IPS DF 4.7 (cell line): ENCODE measurements around the gene SLC41A1.
"Not testable (repeated sequence)": the region's sequence is repeated elsewhere in the genome, so short reads cannot be mapped to it uniquely, and the experiment has no call there.

Source experiments
- DNase-seq: peaks from one replicate; pipeline ENCODE4 v3.0.0-alpha.2; 2013; ENCODE audit warnings: low spot score; ENCODE audit errors: extremely low read depth

SLC41A1 gene

GRCh38 chr1:205812878-205813754 lies at the start of gene SLC41A1:
Gene SLC41A1, minus strand, starts transcription at chr1:205813198. Its CDS starts 2,757 bp downstream, at chr1:205810441.
- no peak for DNase-seq

- no peak for DNase-seq
Measured at GRCh38 chr1:205861540-205861939, 48.5 kb upstream of the SLC41A1 start.

- DNase-seq = no peak
Measured at GRCh38 chr1:205858141-205858961, 45.4 kb upstream of the SLC41A1 start.

GRCh38 chr1:205857501-205857900 lies 44.5 kb upstream of the SLC41A1 start:
- not testable (repeated sequence) for DNase-seq

GRCh38 chr1:205856433-205856832 lies 43.4 kb upstream of the SLC41A1 start:
- DNase-seq = no peak

GRCh38 chr1:205852969-205853368 lies 40.0 kb upstream of the SLC41A1 start:
- DNase-seq = no peak

- DNase-seq = no peak
Measured at GRCh38 chr1:205851993-205852392, 39.0 kb upstream of the SLC41A1 start.

GRCh38 chr1:205849619-205850355 lies 36.8 kb upstream of the SLC41A1 start, which contains the start of gene PM20D1:
Gene PM20D1, minus strand, starts transcription at chr1:205850132. Its CDS starts 60 bp downstream, at chr1:205850072.
- DNase-seq = peak; percentile 46

GRCh38 chr1:205843036-205843859 lies 30.2 kb upstream of the SLC41A1 start:
- DNase-seq = no peak

- no peak for DNase-seq
Measured at GRCh38 chr1:205842229-205842628, 29.2 kb upstream of the SLC41A1 start.

GRCh38 chr1:205840146-205840923 lies 27.3 kb upstream of the SLC41A1 start:
- no peak for DNase-seq

- DNase-seq = no peak
Measured at GRCh38 chr1:205837382-205837970, 24.5 kb upstream of the SLC41A1 start.

GRCh38 chr1:205834751-205835150 lies 21.8 kb upstream of the SLC41A1 start:
- no peak for DNase-seq

GRCh38 chr1:205832326-205832751 lies 19.3 kb upstream of the SLC41A1 start:
- no peak for DNase-seq

- DNase-seq = no peak
Measured at GRCh38 chr1:205827623-205828022, 14.6 kb upstream of the SLC41A1 start.

- no peak for DNase-seq
Measured at GRCh38 chr1:205826995-205827394, 14.0 kb upstream of the SLC41A1 start.

GRCh38 chr1:205826016-205826806 lies 13.2 kb upstream of the SLC41A1 start:
- DNase-seq = no peak

GRCh38 chr1:205824180-205824579 lies 11.2 kb upstream of the SLC41A1 start:
- DNase-seq = no peak

GRCh38 chr1:205823260-205823659 lies 10.3 kb upstream of the SLC41A1 start:
- DNase-seq = not testable (repeated sequence)
